GM12878 (cell line): ENCODE data around the gene TMEM138. TPM values are rescaled to one million over a fixed set of nuclear protein-coding genes. Genes with fewer than 3 reads are reported as not detected.

Experiments
- ATAC-seq: fragments of 200-7000 bp; cut with Tn5 transposase; 3 replicates; pipeline ENCODE4 v1.9.1; 2020; ENCODE audit warnings: mild to moderate bottlenecking, moderate library complexity
- BruUV-seq: library from RNA; stranded (reverse); fragments of 400-500 nt; replicated peaks from 2 replicates; lab custom pipeline; 2021; lab: Mats Ljungman, UMichigan
- CTCF ChIA-PET: fragments of 300-600 bp; sonication (Branson Sonifier 250); formaldehyde crosslinking; extraction: SDS; loops from one replicate; lab custom pipeline; 2021; ENCODE audit warnings: inconsistent platforms; lab: Yijun Ruan, JAX
- POLR2A ChIA-PET: fragments of 350-600 bp; formaldehyde crosslinking; extraction: SDS; loops from one replicate; lab custom pipeline; 2021; ENCODE audit warnings: inconsistent platforms; lab: Charles Lee
- RAD21 ChIA-PET: fragments of 300-600 bp; sonication (Branson Sonifier 250); formaldehyde crosslinking; loops from one replicate; lab custom pipeline; 2023; ENCODE audit warnings: antibody characterized with exemption; ENCODE audit not compliant: unreplicated experiment; lab: Charles Lee
- SMC1A ChIA-PET: fragments of 300-600 bp; sonication (Branson Sonifier 250); formaldehyde crosslinking; loops from one replicate; lab custom pipeline; 2023; ENCODE audit not compliant: unreplicated experiment, uncharacterized antibody; lab: Charles Lee
- DNase-seq: peaks from one replicate; pipeline ENCODE4 v3.0.0-alpha.2; 2011; ENCODE audit warnings: low read depth, low spot score
- FAIRE-seq: peaks from 3 replicates; lab custom pipeline; 2011; peaks lifted over from hg19 to GRCh38; lab: Jason Lieb, UNC
- H2AFZ ChIP-seq: 2 replicates; pipeline ENCODE4 v1.6.0; 2011; ENCODE audit warnings: low read depth, low read length, control low read depth; ENCODE audit not compliant: control insufficient read depth
- H3K27ac ChIP-seq: 2 replicates; pipeline ENCODE4 v1.5.1; 2011; ENCODE audit warnings: control low read depth; ENCODE audit not compliant: control insufficient read depth, insufficient read depth
- H3K27me3 ChIP-seq, 2 experiments: replicated peaks in 1 of 2; 2 replicates each; pipeline versions ENCODE4 v1.6.0 to v1.6.1; 2011; ENCODE audit warnings: low read length in 1 of 2; ENCODE audit not compliant: control insufficient read depth in 2 of 2, insufficient read depth in 2 of 2
- H3K36me3 ChIP-seq, 2 experiments: 2 replicates each; pipeline ENCODE4 v1.5.1; 2011; ENCODE audit warnings: low read length in 1 of 2; ENCODE audit not compliant: control insufficient read depth in 2 of 2, insufficient read depth in 2 of 2
- H3K4me1 ChIP-seq: 2 replicates; pipeline ENCODE4 v1.6.1; 2011; ENCODE audit warnings: mild to moderate bottlenecking, low read length, moderate library complexity, mixed read lengths; ENCODE audit not compliant: control insufficient read depth, insufficient read depth
- H3K4me2 ChIP-seq: 2 replicates; pipeline ENCODE4 v1.6.0; 2011; ENCODE audit warnings: control low read depth; ENCODE audit not compliant: control insufficient read depth, insufficient read depth
- H3K4me3 ChIP-seq: fragments of 200-600 bp; sonication (generic); 2 replicates; pipeline ENCODE4 v1.5.1; 2016
- H3K79me2 ChIP-seq: 2 replicates; pipeline ENCODE4 v1.6.0; 2011; ENCODE audit warnings: low read length; ENCODE audit not compliant: control insufficient read depth, insufficient read depth
- H3K9ac ChIP-seq: 2 replicates; pipeline ENCODE4 v1.8.0; 2011; ENCODE audit warnings: low read length, control low read depth, mixed read lengths; ENCODE audit not compliant: control insufficient read depth, insufficient read depth
- H3K9me3 ChIP-seq: replicated peaks from 3 replicates; pipeline ENCODE4 v1.5.1; 2011; ENCODE audit warnings: mild to moderate bottlenecking, low read length; ENCODE audit not compliant: control insufficient read depth, insufficient read depth
- H4K20me1 ChIP-seq: 2 replicates; pipeline ENCODE4 v1.6.0; 2011; ENCODE audit not compliant: control insufficient read depth, insufficient read depth
- CBX3 ChIP-seq: fragments of 200-600 bp; sonication (generic); IDR thresholded peaks from 2 replicates; pipeline ENCODE4 v1.6.1; 2016; ENCODE audit warnings: low read depth, borderline replicate concordance
- EP300 ChIP-seq, 2 experiments: fragments of 150-350 bp in 1 of 2; IDR thresholded peaks; 2 replicates each; pipeline ENCODE4 v1.6.1; 2011 to 2012; ENCODE audit warnings: low read depth in 2 of 2, low read length in 2 of 2, borderline replicate concordance in 1 of 2, improper control_type of control experiment in 1 of 2, inconsistent platforms in 1 of 2; ENCODE audit not compliant: control insufficient read depth in 1 of 2
- ETV6 ChIP-seq, 2 experiments: fragments of 450-650 bp in 1 of 2; IDR thresholded peaks in 1 of 2; conservative IDR thresholded peaks in 1 of 2; 2 replicates each; pipeline ENCODE4 v1.6.1; 2014; ENCODE audit warnings: antibody characterized with exemption in 1 of 2, borderline replicate concordance in 1 of 2, low read depth in 1 of 2, mild to moderate bottlenecking in 1 of 2, moderate library complexity in 1 of 2
- IRF4 ChIP-seq: IDR thresholded peaks from 2 replicates; pipeline ENCODE4 v1.6.1; 2011; ENCODE audit warnings: low read depth, low read length
- SPI1 ChIP-seq: IDR thresholded peaks from 2 replicates; pipeline ENCODE4 v1.6.1; 2011; ENCODE audit warnings: low read depth, mild to moderate bottlenecking, low read length, moderate library complexity, borderline replicate concordance; ENCODE audit not compliant: insufficient read depth
- WGBS: methylation state at CpG from one replicate; pipeline ENCODE4 v1.1.6; 2016; ENCODE audit warnings: low lambda C conversion rate; ENCODE audit not compliant: insufficient replicate concordance, insufficient coverage; ENCODE audit errors: missing lambda C conversion rate; 5-methylcytosine and 5-hydroxymethylcytosine counted together
- in situ Hi-C: fragments of 300-500 bp; cut with MboI; formaldehyde crosslinking; loops from 9 replicates; pipeline ENCODE4 v1.14.3; 2018; ENCODE audit warnings: mixed read lengths
- intact Hi-C: fragments of 100-400 bp; cut with micrococcal nuclease; formaldehyde crosslinking; loops from one replicate; pipeline ENCODE4 v1.14.2; 2022; ENCODE audit not compliant: unreplicated experiment
- polyA plus RNA-seq, 11 experiments: library from polyadenylated mRNA; depleted of rRNA in 4 of 11; unstranded in 6 of 11; stranded (reverse) in 5 of 11; fragments of >200 nt; fragmentation: Nextera tagmentation in 4 of 11; fragmentation: Illumina TruSeq in 1 of 11; extraction: Ambion mirVana in 4 of 11; extraction: Trizol in 1 of 11; gene quantifications; 1 replicate in 1 of 11; 2 replicates in 10 of 11; pipeline versions ENCODE4 v1.2.1 to v1.2.3, GENCODE V29; 2011 to 2016; ENCODE audit warnings: inconsistent platforms in 2 of 11, missing spikeins in 2 of 11, low read depth in 1 of 11
- total RNA-seq, 4 experiments: library from RNA; depleted of rRNA in 3 of 4; stranded (reverse); fragments of >200 nt in 3 of 4; fragmentation: Illumina TruSeq in 1 of 4; extraction: Trizol in 1 of 4; gene quantifications; 2 replicates each; pipeline versions ENCODE4 v1.2.1 to v1.2.3, GENCODE V29; 2013 to 2021

TMEM138 gene
- total and polyA plus RNA-seq, 10 of the 15 experiments (the other 5 are each of a cell fraction or from before 2014, with no cell fraction given), result 28.5 to 116 (median 73.4) TPM

DNA sequence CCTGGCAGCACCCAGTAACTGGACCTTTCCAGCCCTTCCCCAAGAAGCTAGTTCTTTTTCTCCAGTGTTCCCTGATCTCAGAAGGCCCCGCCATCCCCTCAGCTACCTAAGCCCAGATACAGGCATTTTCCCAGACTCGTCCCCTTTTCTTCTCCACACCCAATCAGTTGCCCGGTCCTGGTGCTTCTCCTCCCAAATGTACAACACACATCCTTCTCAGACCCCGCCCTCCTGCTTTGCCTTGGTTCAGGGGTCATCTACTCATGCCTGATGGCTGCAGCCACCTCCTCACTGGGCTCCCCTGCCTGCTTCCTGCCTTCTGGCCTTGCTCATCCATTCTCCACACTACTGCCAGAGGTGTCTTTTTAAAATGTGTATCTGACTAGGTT lies 22.7 kb upstream of the TMEM138 start:
- no peak overlapping the region for H3K27ac ChIP-seq
- CTCF ChIA-PET, result interaction anchor here (1.2 to 10.2 kb wide), 3 partner anchors 22 to 53 kb away, joined by 4 to 729 read pairs (median 387); partner anchors contain the start of genes CYB561A3 and TMEM138
- RAD21 ChIA-PET, result interaction anchor here (1.8 kb wide), 1 partner anchor 16 kb away, joined by 4 read pairs; no protein-coding TSS in a partner anchor
- no peaks in the 10 kb centered on the region for H3K27me3 ChIP-seq
- DNase-seq (no peak), FAIRE-seq (no peak), ATAC-seq (no peak)
- 60% methylated on average over 4 of the region's 4 CpGs for WGBS
- no peak overlapping the region for H3K4me3 ChIP-seq
- no peaks in the 10 kb centered on the region for H3K9me3 ChIP-seq
- POLR2A ChIA-PET, result no interaction called here
- in situ Hi-C loops (loop anchor here (5.0 kb wide), 1 partner anchor 48 kb away; no protein-coding TSS in a partner anchor), intact Hi-C loops (loop anchor here (10.0 kb wide), 1 partner anchor 85 kb away; no protein-coding TSS in a partner anchor)
- no peak for TF ChIP-seq SPI1
- no peak for TF ChIP-seq IRF4
- no peak for TF ChIP-seq ETV6 (conservative IDR thresholded peaks at IDR 0.05 in 1 of 2, IDR thresholded peaks at IDR 0.05 in 1 of 2; ENCODE audit: borderline replicate concordance in 1 of 2, low read depth in 1 of 2)
- no peak for TF ChIP-seq CBX3
- TF ChIP-seq EP300 (IDR thresholded peaks at IDR 0.05; ENCODE audit: borderline replicate concordance in 1 of 2, control insufficient read depth in 1 of 2, low read depth in 2 of 2, low read length in 2 of 2), result no peak
- no peak overlapping the region for H3K4me2 ChIP-seq
- no peak overlapping the region for H2AFZ ChIP-seq
- H3K36me3 ChIP-seq, result peaks cover 0 to 4% of the 10 kb centered on the region in 2 experiments; a peak in 2 of 4 replicates
- SMC1A ChIA-PET, result interaction anchor here (0.6 to 8.1 kb wide), 4 partner anchors 18 to 488 kb away, joined by 3 to 414 read pairs (median 123); partner anchors contain the start of genes CYB561A3, TMEM138 and TMEM216
- no TSS peak for BruUV-seq
- H4K20me1 ChIP-seq, result no peaks in the 10 kb centered on the region
- peaks cover 6% of the 10 kb centered on the region for H3K4me1 ChIP-seq
- no peak overlapping the region for H3K9ac ChIP-seq
- H3K79me2 ChIP-seq, result 0 out of 2 replicates have a peak, but pooled peaks cover under 1% of the 10 kb centered on the region
